Esophagus muscularis mucosa (tissue), 4 donors: ENCODE data around the gene TK2.

ENCODE experiments used
- EP300 ChIP-seq: sonication (generic); formaldehyde crosslinking; IDR thresholded peaks from one replicate; pipeline ENCODE4 v1.6.1; 2017; ENCODE audit warnings: antibody characterized with exemption
- POLR2A ChIP-seq: fragments of 450-650 bp; IDR thresholded peaks from one replicate; pipeline ENCODE4 v1.6.1; 2017; ENCODE audit warnings: antibody characterized with exemption, moderate library complexity, mild to moderate bottlenecking, low read depth
- POLR2AphosphoS5 ChIP-seq, 2 donors: sonication (generic); formaldehyde crosslinking; IDR thresholded peaks; one replicate each; pipeline ENCODE4 v1.6.1; 2017; ENCODE audit warnings: antibody characterized with exemption in 2 of 2
- TF ChIP-seq, protein P1 (sequence below), 3 experiments: fragments of 200-600 bp in 2 of 3; fragments of 450-650 bp in 1 of 3; sonication (generic) in 2 of 3; IDR thresholded peaks; one replicate each; pipeline ENCODE4 v1.5.1; 2017 to 2019; ENCODE audit warnings: antibody characterized with exemption in 3 of 3, mild to moderate bottlenecking in 2 of 3, moderate library complexity in 1 of 3

GRCh38 chr16:66503612-66504011, 46.3 kb downstream of the TK2 start:
- TF ChIP-seq, protein P1, sequence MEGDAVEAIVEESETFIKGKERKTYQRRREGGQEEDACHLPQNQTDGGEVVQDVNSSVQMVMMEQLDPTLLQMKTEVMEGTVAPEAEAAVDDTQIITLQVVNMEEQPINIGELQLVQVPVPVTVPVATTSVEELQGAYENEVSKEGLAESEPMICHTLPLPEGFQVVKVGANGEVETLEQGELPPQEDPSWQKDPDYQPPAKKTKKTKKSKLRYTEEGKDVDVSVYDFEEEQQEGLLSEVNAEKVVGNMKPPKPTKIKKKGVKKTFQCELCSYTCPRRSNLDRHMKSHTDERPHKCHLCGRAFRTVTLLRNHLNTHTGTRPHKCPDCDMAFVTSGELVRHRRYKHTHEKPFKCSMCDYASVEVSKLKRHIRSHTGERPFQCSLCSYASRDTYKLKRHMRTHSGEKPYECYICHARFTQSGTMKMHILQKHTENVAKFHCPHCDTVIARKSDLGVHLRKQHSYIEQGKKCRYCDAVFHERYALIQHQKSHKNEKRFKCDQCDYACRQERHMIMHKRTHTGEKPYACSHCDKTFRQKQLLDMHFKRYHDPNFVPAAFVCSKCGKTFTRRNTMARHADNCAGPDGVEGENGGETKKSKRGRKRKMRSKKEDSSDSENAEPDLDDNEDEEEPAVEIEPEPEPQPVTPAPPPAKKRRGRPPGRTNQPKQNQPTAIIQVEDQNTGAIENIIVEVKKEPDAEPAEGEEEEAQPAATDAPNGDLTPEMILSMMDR (IDR thresholded peaks at IDR 0.05), result no peak
- TF ChIP-seq POLR2AphosphoS5 (IDR thresholded peaks at IDR 0.05) (no peak), POLR2A (no peak), EP300 (no peak)
